Measurements from ENCODE around the gene LAMA5.

Gene LAMA5

GRCh38 chr20:62369815-62370114 lies 2.7 kb upstream of the LAMA5 start:
- no peak for DNase-seq

- peak in 4 of 14 donors; percentile 26 to 77 (median 54) for DNase-seq
Measured at GRCh38 chr20:62368976-62369814, 2.1 kb upstream of the LAMA5 start.

GRCh38 chr20:62368392-62368975 lies 1.4 kb upstream of the LAMA5 start:
- DNase-seq, result no peak

GRCh38 chr20:62367633-62368391 lies 700 bp upstream of the LAMA5 start:
- peak in 2 of 14 donors; percentile 26 to 55 for DNase-seq

GRCh38 chr20:62366370-62367135 lies 559 bp downstream of the LAMA5 start:
- DNase-seq, result no peak

- peak in 1 of 14 donors; percentile 27 for DNase-seq
Measured at GRCh38 chr20:62365814-62366369, 1.2 kb downstream of the LAMA5 start.

- peak in 1 of 14 donors; percentile 36 for DNase-seq
Measured at GRCh38 chr20:62364911-62365736, 2.0 kb downstream of the LAMA5 start.

- no peak for DNase-seq
Measured at GRCh38 chr20:62363920-62364851, 2.9 kb downstream of the LAMA5 start.

- DNase-seq, result peak in 1 of 14 donors; percentile 58
Measured at GRCh38 chr20:62362991-62363919, 3.9 kb downstream of the LAMA5 start.

- DNase-seq, result no peak
Measured at GRCh38 chr20:62362590-62362940, 4.5 kb downstream of the LAMA5 start.

- peak in 1 of 14 donors; percentile 16 for DNase-seq
Measured at GRCh38 chr20:62361799-62362589, 5.1 kb downstream of the LAMA5 start.

GRCh38 chr20:62360854-62361798 lies 6.0 kb downstream of the LAMA5 start:
- DNase-seq, result peak in 2 of 14 donors; percentile 14 to 30

- DNase-seq, result peak in 3 of 14 donors; percentile 22 to 49 (median 36)
Measured at GRCh38 chr20:62359491-62360121, 7.5 kb downstream of the LAMA5 start.

GRCh38 chr20:62359043-62359490 lies 8.0 kb downstream of the LAMA5 start:
- no peak for DNase-seq

- DNase-seq, result peak in 2 of 14 donors; percentile 31 to 38
Measured at GRCh38 chr20:62358171-62359042, 8.7 kb downstream of the LAMA5 start.

All from C1 segment of cervical spinal cord (tissue), 14 donors.